SK-N-MC (cell line): ENCODE measurements around the gene SMYD3.

Experiments
- DNase-seq: peaks from one replicate; pipeline ENCODE4 v3.0.0-alpha.2; 2011; ENCODE audit warnings: low read depth, low spot score
- H3K27ac ChIP-seq: fragments of 200-600 bp; sonication (generic); 2 replicates; pipeline ENCODE4 v1.5.1; 2016; ENCODE audit warnings: mixed run types
- H3K36me3 ChIP-seq: fragments of 200-600 bp; sonication (generic); 2 replicates; pipeline ENCODE4 v1.6.1; 2017; ENCODE audit warnings: antibody characterized with exemption, low read length, mixed read lengths; ENCODE audit not compliant: insufficient read depth
- H3K4me3 ChIP-seq: fragments of 200-600 bp; sonication (generic); 2 replicates; pipeline ENCODE4 v1.5.1; 2016
- H3K9ac ChIP-seq: fragments of 200-600 bp; sonication (generic); 2 replicates; pipeline ENCODE4 v1.8.0; 2017; ENCODE audit warnings: mixed run types, mixed read lengths; ENCODE audit not compliant: insufficient read length
- H3K9me3 ChIP-seq: fragments of 200-600 bp; sonication (generic); 2 replicates; pipeline ENCODE4 v1.6.1; 2017; ENCODE audit warnings: low read depth, mild to moderate bottlenecking, antibody characterized with exemption, low read length, moderate library complexity, mixed read lengths
- EZH2 ChIP-seq: fragments of 200-600 bp; sonication (generic); IDR thresholded peaks from one replicate; pipeline ENCODE4 v1.6.1; 2017; ENCODE audit warnings: antibody characterized with exemption
- FOXP2 ChIP-seq: optimal IDR thresholded peaks from 2 replicates; pipeline ENCODE3; 2011; ENCODE audit warnings: mild to moderate bottlenecking, moderate library complexity; ENCODE audit not compliant: insufficient read depth; ENCODE audit errors: extremely low read length, control extremely low read depth
- POLR2AphosphoS5 ChIP-seq: IDR thresholded peaks from 2 replicates; pipeline ENCODE4 v1.6.1; 2012; ENCODE audit warnings: mild to moderate bottlenecking, low read depth, low read length, borderline replicate concordance

The SMYD3 gene

DNA sequence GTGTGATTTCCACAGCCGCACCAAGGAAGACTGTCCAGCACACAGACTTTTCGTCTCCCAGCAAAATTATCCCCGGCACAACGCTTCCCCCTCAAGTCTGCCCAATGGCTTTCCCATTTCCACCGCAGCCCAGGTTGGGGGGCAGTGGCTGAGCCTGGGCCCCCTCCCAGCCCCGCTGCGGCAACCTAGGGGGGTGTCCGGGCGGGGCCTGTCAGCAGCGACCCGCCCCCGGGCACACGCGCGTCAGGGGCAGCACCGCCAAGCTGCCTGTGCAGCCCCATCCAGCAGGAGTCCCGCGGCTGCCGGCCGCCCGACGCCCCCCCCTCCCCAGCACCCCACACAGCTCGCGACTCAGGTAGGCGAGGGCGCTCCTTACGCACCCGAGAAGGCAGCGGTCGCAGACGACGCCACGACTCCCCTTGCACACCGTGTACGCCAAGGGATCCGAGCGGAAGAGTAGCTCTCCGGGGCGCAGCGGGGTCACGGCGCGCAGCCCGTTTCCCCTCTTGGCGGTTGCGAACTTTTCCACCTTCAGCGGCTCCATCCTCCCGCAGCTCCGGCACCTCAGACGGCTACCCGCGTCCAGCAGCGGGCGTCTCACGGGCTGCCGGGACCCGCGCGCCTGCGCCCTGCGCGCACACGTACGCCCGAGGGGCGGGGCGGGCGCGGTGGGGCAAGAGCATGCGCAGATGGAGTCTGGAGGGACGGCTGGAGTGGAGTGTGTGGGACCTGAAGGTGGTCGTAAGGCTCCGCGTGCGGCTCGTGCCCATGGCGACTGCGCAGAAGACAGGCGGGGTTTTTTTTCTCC lies at the start of gene SMYD3:
Gene SMYD3, minus strand, starts transcription at position 606 of the 808 bp plus-strand sequence.
- no peaks in the 10 kb centered on the region for H3K36me3 ChIP-seq
- peak within 1 kb of the TSS; percentile 49 for H3K9ac ChIP-seq
- DNase-seq = no peak
- H3K9me3 ChIP-seq = no peaks in the 10 kb centered on the region
- TF ChIP-seq POLR2AphosphoS5 (peak; percentile 87), FOXP2 (no peak)
- peak within 1 kb of the TSS; percentile 95 for H3K4me3 ChIP-seq
- no peak within 1 kb of the TSS for H3K27ac ChIP-seq

DNA sequence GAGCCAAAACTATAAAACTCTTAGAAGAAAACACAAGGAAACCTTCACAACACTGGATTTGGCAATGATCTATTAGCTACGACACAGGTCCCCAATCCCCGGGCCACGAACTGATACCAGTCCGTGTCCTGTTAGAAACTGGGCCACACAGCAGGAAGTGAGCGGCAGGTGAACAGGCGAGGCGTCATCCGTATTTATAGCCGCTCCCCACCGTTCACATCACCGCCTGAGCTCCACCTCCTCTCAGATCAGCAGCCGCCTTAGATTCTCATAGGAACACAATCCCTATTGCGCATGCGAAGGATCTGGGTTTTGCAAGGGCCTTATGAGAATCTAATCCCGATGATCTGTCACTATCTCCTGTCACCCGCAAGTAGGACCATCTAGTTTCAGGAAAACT lies 47.1 kb upstream of the SMYD3 start:
- DNase-seq = no peak
- Histone ChIP-seq H3K9ac (no peak overlapping the region), H3K4me3 (no peak overlapping the region), H3K36me3 (peaks cover 65% of the 10 kb centered on the region), H3K27ac (no peak overlapping the region), H3K9me3 (no peaks in the 10 kb centered on the region)
- TF ChIP-seq EZH2 = no peak
- no peak for TF ChIP-seq FOXP2
- TF ChIP-seq POLR2AphosphoS5 = no peak

DNA sequence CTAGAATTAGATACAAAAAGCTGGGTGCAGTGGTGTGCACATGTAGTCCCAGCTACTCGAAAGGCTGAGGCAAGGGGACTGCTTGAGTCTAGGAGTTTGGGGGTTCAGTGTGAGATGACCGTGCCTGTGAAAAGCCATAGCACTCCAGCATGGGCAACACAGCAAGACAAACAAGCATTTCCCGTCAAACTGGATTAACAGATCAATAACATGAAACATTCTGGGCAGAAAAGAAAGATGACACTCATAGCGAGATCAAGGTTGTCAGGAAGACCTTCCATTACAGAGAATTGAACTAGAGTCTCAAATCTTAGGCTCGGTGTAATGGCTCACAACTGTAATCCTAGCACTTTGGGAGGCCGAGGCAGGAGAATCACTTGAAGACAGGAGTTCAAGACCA lies 45.0 kb upstream of the SMYD3 start:
- TF ChIP-seq FOXP2 (no peak), EZH2 (no peak), POLR2AphosphoS5 (no peak)
- H3K9ac ChIP-seq = no peak overlapping the region
- no peak overlapping the region for H3K4me3 ChIP-seq
- no peak for DNase-seq
- H3K9me3 ChIP-seq = no peaks in the 10 kb centered on the region
- H3K36me3 ChIP-seq = peaks cover 72% of the 10 kb centered on the region
- H3K27ac ChIP-seq = no peak overlapping the region

DNA sequence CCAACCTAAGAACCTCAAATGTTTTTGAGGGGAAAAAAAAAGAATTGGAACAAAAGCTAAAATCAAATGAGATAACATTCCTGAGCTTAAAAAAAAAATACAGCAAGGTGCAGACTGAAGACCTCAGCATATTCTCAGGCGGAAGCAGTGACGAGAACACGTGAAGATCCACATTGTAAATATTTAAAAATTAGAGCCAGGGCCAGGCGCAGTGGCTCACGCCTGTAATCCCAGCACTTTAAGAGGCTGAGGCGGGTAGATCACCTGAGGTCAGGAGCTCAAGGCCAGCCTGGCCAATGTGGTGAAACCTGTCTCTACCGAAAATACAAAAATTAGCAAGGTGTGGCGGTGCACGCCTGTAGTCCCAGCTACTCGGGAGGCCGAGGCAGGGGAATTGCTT lies 43.3 kb upstream of the SMYD3 start:
- H3K9me3 ChIP-seq = no peaks in the 10 kb centered on the region
- no peak overlapping the region for H3K27ac ChIP-seq
- peaks cover 64% of the 10 kb centered on the region; the same call in 1 of the 2 replicates for H3K36me3 ChIP-seq
- TF ChIP-seq EZH2 (no peak), POLR2AphosphoS5 (no peak), FOXP2 (no peak)
- DNase-seq = no peak
- no peak overlapping the region for H3K9ac ChIP-seq
- H3K4me3 ChIP-seq = no peak overlapping the region

DNA sequence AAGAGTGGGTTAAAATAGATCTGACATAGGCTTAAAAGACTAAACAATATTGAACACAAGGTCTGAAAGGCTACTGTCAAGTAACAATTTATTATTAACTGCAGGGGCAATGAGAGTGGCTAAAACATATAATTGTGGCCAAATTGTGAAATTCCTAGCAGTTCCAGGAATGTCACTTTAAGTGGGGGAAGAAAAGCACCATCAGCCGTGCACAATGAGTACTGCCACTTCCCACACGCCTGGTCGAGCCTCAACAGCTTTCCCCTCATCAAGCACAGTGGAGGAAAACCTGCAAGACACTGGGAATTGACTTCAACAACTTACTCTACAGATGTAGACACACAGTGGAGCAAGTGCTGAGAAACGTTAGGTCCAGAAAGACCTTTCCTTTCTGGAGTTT lies 42.6 kb upstream of the SMYD3 start:
- Histone ChIP-seq H3K36me3 (peaks cover 57% of the 10 kb centered on the region; the same call in 1 of the 2 replicates), H3K9ac (no peak overlapping the region), H3K27ac (no peak overlapping the region), H3K9me3 (no peaks in the 10 kb centered on the region), H3K4me3 (no peak overlapping the region)
- no peak for DNase-seq
- TF ChIP-seq POLR2AphosphoS5 = no peak
- TF ChIP-seq FOXP2 = no peak

DNA sequence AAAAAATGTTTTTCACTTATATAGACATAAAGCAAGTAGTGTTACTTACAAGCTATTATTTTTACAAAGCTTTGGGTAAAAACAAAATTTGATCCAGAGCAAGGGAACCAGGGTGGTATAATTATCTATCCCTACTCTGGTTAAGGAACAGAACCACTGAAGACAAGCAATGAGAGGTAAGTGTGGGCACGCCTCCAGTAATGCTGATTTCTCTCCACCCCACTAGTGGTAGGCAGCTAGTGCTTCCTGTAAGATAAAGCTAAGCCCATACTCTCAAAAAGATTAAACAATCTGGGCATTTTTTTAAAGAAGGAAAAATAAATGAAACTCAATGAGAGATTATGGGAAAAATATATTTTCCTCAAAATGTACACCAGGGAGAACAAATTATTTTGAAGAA lies 36.9 kb upstream of the SMYD3 start:
- no peak overlapping the region for H3K27ac ChIP-seq
- no peak overlapping the region for H3K4me3 ChIP-seq
- no peak for TF ChIP-seq POLR2AphosphoS5
- TF ChIP-seq EZH2 = no peak
- TF ChIP-seq FOXP2 = no peak
- H3K36me3 ChIP-seq = peaks cover 54% of the 10 kb centered on the region
- no peak overlapping the region for H3K9ac ChIP-seq
- DNase-seq = no peak
- H3K9me3 ChIP-seq = no peaks in the 10 kb centered on the region

DNA sequence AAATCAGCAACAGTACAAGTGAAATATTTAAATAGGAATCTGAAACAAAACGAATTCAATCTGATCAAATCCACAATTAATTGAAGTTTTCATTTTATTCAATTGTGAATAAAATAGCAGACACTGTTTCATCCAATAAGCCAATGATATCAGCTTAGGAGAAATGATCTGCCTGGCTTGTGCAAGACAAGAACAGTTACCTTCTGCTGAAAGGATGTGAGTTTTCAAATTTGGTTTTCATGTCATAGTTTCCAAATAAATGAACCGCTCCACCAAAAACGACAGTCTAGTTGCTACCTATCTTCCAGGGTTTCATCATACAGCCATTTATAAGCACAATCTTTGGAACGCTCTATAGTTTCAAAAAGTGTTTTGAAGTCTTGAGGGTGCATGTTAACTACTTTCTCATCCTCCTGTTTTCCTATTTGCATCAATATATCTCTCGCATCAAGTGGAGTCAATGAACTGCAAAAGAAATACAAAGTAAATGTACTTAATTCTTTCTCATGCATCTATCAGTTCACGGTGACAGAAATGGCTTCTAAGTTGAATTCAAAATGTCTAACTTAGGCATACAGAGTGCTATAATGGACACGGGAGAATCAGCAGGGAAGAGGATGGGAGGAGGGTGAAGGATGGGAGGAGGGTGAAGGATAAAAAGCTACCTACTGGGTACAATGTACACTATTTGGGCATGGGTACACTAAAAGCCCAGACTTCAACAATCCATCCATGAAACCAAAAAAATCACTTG lies 33.8 kb upstream of the SMYD3 start:
- Histone ChIP-seq H3K9ac (no peak overlapping the region), H3K36me3 (peaks cover 35% of the 10 kb centered on the region), H3K9me3 (no peaks in the 10 kb centered on the region), H3K27ac (no peak overlapping the region), H3K4me3 (no peak overlapping the region)
- no peak for DNase-seq
- no peak for TF ChIP-seq POLR2AphosphoS5
- TF ChIP-seq EZH2 = no peak
- TF ChIP-seq FOXP2 = no peak

DNA sequence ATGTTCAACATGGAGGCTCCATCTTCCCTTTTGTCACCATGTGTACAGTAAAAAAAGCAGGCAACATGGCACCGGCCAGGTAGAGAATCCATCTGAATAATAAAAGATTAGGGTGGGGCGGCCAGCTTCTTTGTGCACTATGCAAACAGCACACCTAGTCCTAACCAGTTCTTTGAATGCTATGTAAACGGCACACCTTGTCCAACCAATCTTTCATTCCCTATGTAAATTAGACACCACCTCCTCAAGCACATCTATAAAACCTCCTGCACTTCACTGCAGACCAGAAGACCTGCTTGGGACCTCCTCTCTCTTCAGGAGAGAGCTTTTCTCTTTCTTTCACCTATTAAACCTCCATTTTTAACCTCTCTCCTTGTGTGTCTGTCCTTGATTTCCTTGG lies 30.8 kb upstream of the SMYD3 start:
- H3K36me3 ChIP-seq = peaks cover 18% of the 10 kb centered on the region

More for the DNA sequence above, 30.8 kb upstream of the SMYD3 start:
- TF ChIP-seq EZH2 = no peak
- TF ChIP-seq FOXP2 = no peak
- TF ChIP-seq POLR2AphosphoS5 = 0 out of 2 replicates have a peak, but pooled peaks have one; percentile 16
- DNase-seq = no peak
- Histone ChIP-seq H3K9me3 (no peaks in the 10 kb centered on the region), H3K4me3 (no peak overlapping the region), H3K9ac (no peak overlapping the region), H3K27ac (no peak overlapping the region)
